Endodermal cell (in vitro differentiated cells): ENCODE results near the gene EPHA6. TPM values are rescaled to one million over a fixed set of nuclear protein-coding genes. Genes with fewer than 3 reads are reported as not detected.

Experiments
- DNase-seq: peaks from one replicate; pipeline ENCODE4 v3.0.0-alpha.2; 2017
- H3K27ac ChIP-seq: 2 replicates; pipeline ENCODE4 v1.5.1; 2013; ENCODE audit warnings: mild to moderate bottlenecking, low read depth, low read length, moderate library complexity
- H3K27me3 ChIP-seq: 2 replicates; pipeline ENCODE4 v1.6.1; 2013; ENCODE audit warnings: mild to moderate bottlenecking, low read length, moderate library complexity; ENCODE audit not compliant: insufficient read depth, control insufficient read depth, poor library complexity, severe bottlenecking
- H3K36me3 ChIP-seq: 2 replicates; pipeline ENCODE4 v1.7.0; 2013; ENCODE audit warnings: mild to moderate bottlenecking, low read length, moderate library complexity; ENCODE audit not compliant: control insufficient read depth, insufficient read depth
- H3K4me1 ChIP-seq: one replicate; pipeline ENCODE4 v1.7.0; 2013; ENCODE audit warnings: low read length; ENCODE audit not compliant: control insufficient read depth, insufficient read depth
- H3K4me3 ChIP-seq: 2 replicates; pipeline ENCODE4 v1.5.1; 2013; ENCODE audit warnings: mild to moderate bottlenecking, low read length, moderate library complexity
- H3K9ac ChIP-seq: 2 replicates; pipeline ENCODE4 v1.6.1; 2013; ENCODE audit warnings: mild to moderate bottlenecking, low read length, moderate library complexity; ENCODE audit not compliant: poor library complexity, severe bottlenecking; ENCODE audit errors: extremely low read depth
- H3K9me3 ChIP-seq: 2 replicates; pipeline ENCODE4 v1.6.1; 2013; ENCODE audit warnings: mild to moderate bottlenecking, low read length, moderate library complexity; ENCODE audit not compliant: control insufficient read depth
- H3K27ac Mint-ChIP-seq: 2 replicates; pipeline ENCODE4 v1.8.0; 2020; ENCODE audit warnings: mixed read lengths
- H3K27me3 Mint-ChIP-seq: 2 replicates; pipeline ENCODE4 v1.8.0; 2021; ENCODE audit warnings: mild to moderate bottlenecking, mixed read lengths; ENCODE audit not compliant: insufficient read depth
- H3K36me3 Mint-ChIP-seq: 2 replicates; pipeline ENCODE4 v1.8.0; 2020; ENCODE audit warnings: low read depth, mixed read lengths
- H3K4me1 Mint-ChIP-seq: 2 replicates; pipeline ENCODE4 v1.8.0; 2020; ENCODE audit warnings: mixed read lengths
- H3K4me3 Mint-ChIP-seq: 2 replicates; pipeline ENCODE4 v1.8.0; 2020; ENCODE audit warnings: mild to moderate bottlenecking, moderate library complexity, mixed read lengths
- H3K9me3 Mint-ChIP-seq: 2 replicates; pipeline ENCODE4 v1.8.0; 2020; ENCODE audit warnings: mild to moderate bottlenecking, mixed read lengths
- CTCF ChIP-seq: fragments of 200-600 bp; sonication (generic); conservative IDR thresholded peaks from 2 replicates; pipeline ENCODE4 v1.5.0; 2021; ENCODE audit warnings: antibody characterized with exemption, mild to moderate bottlenecking
- WGBS, 2 experiments: methylation state at CpG; one replicate each; pipeline versions ENCODE4 v1.1.5 to v1.1.7; 2013; ENCODE audit warnings: missing lambda C conversion rate in 2 of 2, mixed read lengths in 1 of 2; ENCODE audit not compliant: insufficient coverage in 1 of 2, insufficient read length in 1 of 2; 5-methylcytosine and 5-hydroxymethylcytosine counted together
- total RNA-seq, 2 donors: library from RNA; stranded (reverse); fragmentation: NEBNext Ultra II Directional in 1 of 2; extraction: Animal tissue kit (Norgen Biotek cat#: 25700) in 1 of 2; gene quantifications; 2 replicates in 1 of 2; 3 replicates in 1 of 2; pipeline ENCODE4 v1.2.1, GENCODE V29; 2021

The EPHA6 gene
- total RNA-seq, 2 donors from 2014 or later: 4.6 to 12.2 TPM

- Histone ChIP-seq H3K27me3 (no peaks in the 10 kb centered on the region), H3K27ac (peak overlapping the region; percentile 29), H3K9me3 (no peaks in the 10 kb centered on the region), H3K9ac (no peak overlapping the region), H3K36me3 (no peaks in the 10 kb centered on the region), H3K4me1 (no peaks in the 10 kb centered on the region), H3K4me3 (no peak overlapping the region)
- Mint-ChIP-seq H3K4me3 (no peak overlapping the region), H3K27ac (no peak overlapping the region), H3K36me3 (no peaks in the 10 kb centered on the region), H3K9me3 (no peaks in the 10 kb centered on the region), H3K4me1 (peaks cover 3% of the 10 kb centered on the region), H3K27me3 (no peaks in the 10 kb centered on the region)
- DNase-seq: no peak
- no CpG with 5 or more reads among the region's 1 CpG for WGBS, 2 experiments
- TF ChIP-seq CTCF: no peak
These were observed 833.1 kb downstream of the EPHA6 start for GRCh38 chr3:97647441-97647982.

- Histone ChIP-seq H3K9ac (no peak overlapping the region), H3K9me3 (no peaks in the 10 kb centered on the region), H3K4me3 (no peak overlapping the region), H3K27ac (no peak overlapping the region), H3K4me1 (no peaks in the 10 kb centered on the region), H3K27me3 (no peaks in the 10 kb centered on the region), H3K36me3 (no peaks in the 10 kb centered on the region)
- Mint-ChIP-seq H3K4me1 (no peaks in the 10 kb centered on the region), H3K27ac (no peak overlapping the region), H3K4me3 (no peak overlapping the region), H3K9me3 (peaks cover 3% of the 10 kb centered on the region), H3K27me3 (no peaks in the 10 kb centered on the region), H3K36me3 (no peaks in the 10 kb centered on the region)
- no peak for DNase-seq
- no CpG with 5 or more reads among the region's 1 CpG for whole genome bisulfite sequencing, 2 experiments
- TF ChIP-seq CTCF: no peak
These were observed 841.6 kb downstream of the EPHA6 start for GRCh38 chr3:97655971-97656370.

GRCh38 chr3:97656638-97657037, 842.2 kb downstream of the EPHA6 start:
- DNase-seq: no peak
- H3K9ac ChIP-seq: no peak overlapping the region
- no peaks in the 10 kb centered on the region for H3K9me3 ChIP-seq
- no peak for TF ChIP-seq CTCF
- Mint-ChIP-seq H3K4me1 (no peaks in the 10 kb centered on the region), H3K27me3 (no peaks in the 10 kb centered on the region), H3K4me3 (no peak overlapping the region), H3K36me3 (no peaks in the 10 kb centered on the region), H3K9me3 (peaks cover 3% of the 10 kb centered on the region), H3K27ac (no peak overlapping the region)
- H3K4me3 ChIP-seq: no peak overlapping the region
- no peaks in the 10 kb centered on the region for H3K36me3 ChIP-seq
- H3K27me3 ChIP-seq: no peaks in the 10 kb centered on the region
- H3K4me1 ChIP-seq: no peaks in the 10 kb centered on the region
- H3K27ac ChIP-seq: no peak overlapping the region
